Endothelial cell of umbilical vein (primary cell): ENCODE results near the gene GLDN. TPM values are rescaled to one million over a fixed set of nuclear protein-coding genes. Genes with fewer than 3 reads are reported as not detected.

Experiments used
- BruUV-seq: library from RNA; stranded (reverse); fragments of 400-500 nt; replicated peaks from 2 replicates; lab custom pipeline; 2021; lab: Mats Ljungman, UMichigan
- CTCF ChIA-PET: fragments of 300-600, 350-600 bp; sonication (Branson Sonifier 250); formaldehyde crosslinking; loops from one replicate; lab custom pipeline; 2021; ENCODE audit warnings: antibody characterized with exemption, inconsistent platforms; lab: Charles Lee
- POLR2A ChIA-PET: fragments of 300-600, 350-600 bp; sonication (Branson Sonifier 250); formaldehyde crosslinking; loops from one replicate; lab custom pipeline; 2021; ENCODE audit warnings: antibody characterized with exemption, inconsistent platforms; lab: Charles Lee
- DNase-seq: peaks from one replicate; pipeline ENCODE4 v3.0.0-alpha.2; 2011; ENCODE audit warnings: low read depth, low spot score
- FAIRE-seq: peaks from 2 replicates; lab custom pipeline; 2011; peaks lifted over from hg19 to GRCh38; lab: Jason Lieb, UNC
- H2AFZ ChIP-seq: 2 replicates; pipeline ENCODE4 v1.6.0; 2012; ENCODE audit warnings: low read depth, low read length, control low read depth, inconsistent platforms
- H3K27ac ChIP-seq: 2 replicates; pipeline ENCODE4 v1.5.1; 2011; ENCODE audit warnings: low read depth, mild to moderate bottlenecking, control low read depth, low read length, moderate library complexity; ENCODE audit not compliant: insufficient read depth
- H3K27me3 ChIP-seq, 2 experiments: 2 replicates each; pipeline versions ENCODE4 v1.6.0 to v1.6.1; 2011; ENCODE audit warnings: low read length in 2 of 2, mixed read lengths in 1 of 2; ENCODE audit not compliant: control insufficient read depth in 2 of 2, insufficient read depth in 2 of 2
- H3K36me3 ChIP-seq, 2 experiments: 2 replicates in 1 of 2; 3 replicates in 1 of 2; pipeline ENCODE4 v1.5.1; 2011; ENCODE audit warnings: low read length in 2 of 2, mild to moderate bottlenecking in 1 of 2, moderate library complexity in 1 of 2; ENCODE audit not compliant: control insufficient read depth in 2 of 2, insufficient read depth in 2 of 2; ENCODE audit errors: extremely low read depth in 1 of 2
- H3K4me1 ChIP-seq: 3 replicates; pipeline ENCODE4 v1.5.1; 2011; ENCODE audit warnings: mild to moderate bottlenecking, low read length; ENCODE audit not compliant: control insufficient read depth, insufficient read depth; ENCODE audit errors: extremely low read depth
- H3K4me2 ChIP-seq: 2 replicates; pipeline ENCODE4 v1.6.1; 2011; ENCODE audit warnings: low read length, control low read depth, mixed read lengths; ENCODE audit not compliant: insufficient read depth
- H3K4me3 ChIP-seq, 3 experiments: fragments of 200-600 bp in 1 of 3; sonication (generic), shearing (Covaris generic) in 1 of 3; replicated peaks in 1 of 3; 2 replicates each; pipeline ENCODE4 v1.5.1; 2011 to 2016; ENCODE audit warnings: control low read depth in 3 of 3, low read length in 3 of 3, mild to moderate bottlenecking in 2 of 3, inconsistent platforms in 1 of 3, low read depth in 1 of 3, moderate library complexity in 1 of 3; ENCODE audit not compliant: insufficient read depth in 1 of 3
- H3K79me2 ChIP-seq: 2 replicates; pipeline ENCODE4 v1.6.0; 2012; ENCODE audit warnings: low read length, inconsistent platforms; ENCODE audit not compliant: control insufficient read depth, insufficient read depth
- H3K9ac ChIP-seq: replicated peaks from 2 replicates; pipeline ENCODE3; 2011; ENCODE audit warnings: low read length, control low read depth; ENCODE audit not compliant: insufficient read depth; ENCODE audit errors: extremely low read depth
- H3K9me1 ChIP-seq: replicated peaks from 3 replicates; pipeline ENCODE4 v1.6.0; 2011; ENCODE audit warnings: mild to moderate bottlenecking, low read length; ENCODE audit not compliant: control insufficient read depth, insufficient read depth; ENCODE audit errors: extremely low read depth
- H3K9me3 ChIP-seq: replicated peaks from 2 replicates; pipeline ENCODE4 v1.5.1; 2012; ENCODE audit warnings: low read length, inconsistent platforms; ENCODE audit not compliant: control insufficient read depth, insufficient read depth
- H4K20me1 ChIP-seq: replicated peaks from 2 replicates; pipeline ENCODE3; 2011; ENCODE audit warnings: mild to moderate bottlenecking, low read length; ENCODE audit not compliant: control insufficient read depth, insufficient read depth; ENCODE audit errors: extremely low read depth
- CTCF ChIP-seq, 2 donors: IDR thresholded peaks; 1 replicate in 1 of 2; 2 replicates in 1 of 2; pipeline ENCODE4 v1.5.1; 2011; ENCODE audit warnings: low read length in 2 of 2, mild to moderate bottlenecking in 2 of 2, moderate library complexity in 2 of 2, control low read depth in 1 of 2, inconsistent platforms in 1 of 2, low read depth in 1 of 2; ENCODE audit not compliant: insufficient read depth in 1 of 2; ENCODE audit errors: extremely low read depth in 1 of 2
- EZH2 ChIP-seq: IDR thresholded peaks from 2 replicates; pipeline ENCODE4 v1.6.1; 2012; ENCODE audit warnings: borderline replicate concordance, low read depth, mild to moderate bottlenecking, moderate library complexity, low read length, inconsistent platforms; ENCODE audit not compliant: severe bottlenecking
- JUN ChIP-seq: IDR thresholded peaks from 2 replicates; pipeline ENCODE4 v1.6.1; 2011; ENCODE audit warnings: borderline replicate concordance, low read depth; ENCODE audit not compliant: insufficient read length, insufficient read depth
- MAX ChIP-seq: IDR thresholded peaks from 2 replicates; pipeline ENCODE4 v1.6.1; 2011; ENCODE audit not compliant: insufficient read depth, insufficient read length
- MYC ChIP-seq: IDR thresholded peaks from one replicate; pipeline ENCODE4 v1.6.1; 2011; ENCODE audit warnings: mild to moderate bottlenecking, low read depth, low read length
- POLR2A ChIP-seq: IDR thresholded peaks from 2 replicates; pipeline ENCODE4 v1.6.1; 2012; ENCODE audit warnings: low read depth, mild to moderate bottlenecking, control low read depth, low read length
- POLR2AphosphoS5 ChIP-seq: IDR thresholded peaks from 2 replicates; pipeline ENCODE4 v1.6.1; 2012; ENCODE audit warnings: low read depth, mild to moderate bottlenecking, control low read depth, low read length, moderate library complexity; ENCODE audit not compliant: insufficient read depth
- dilution Hi-C: fragments of 300-500 bp; cut with MboI; formaldehyde crosslinking; loops from one replicate; pipeline ENCODE4 v1.15.0; 2019; ENCODE audit warnings: low sequenced_read_pairs; ENCODE audit not compliant: extremely low pct_ligation_motif_present
- intact Hi-C: fragments of 100-400 bp; cut with micrococcal nuclease; formaldehyde crosslinking; loops from one replicate; pipeline ENCODE4 v1.10.0; 2022
- polyA plus RNA-seq, 4 experiments: library from polyadenylated mRNA; depleted of rRNA in 3 of 4; stranded (reverse) in 3 of 4; unstranded in 1 of 4; fragments of >200 nt; gene quantifications; 2 replicates each; pipeline versions ENCODE4 v1.2.1 to v1.2.3, GENCODE V29; 2011 to 2012; ENCODE audit warnings: missing spikeins in 1 of 4
- total RNA-seq: library from RNA; stranded (reverse); gene quantifications from 2 replicates; pipeline ENCODE4 v1.2.3, GENCODE V29; 2021

Gene GLDN
- total and polyA plus RNA-seq, 2 donors (not counting 3 experiments of a cell fraction or from before 2014, with no cell fraction given): not detected

GRCh38 chr15:51377038-51377786, 35.8 kb downstream of the GLDN start:
- Histone ChIP-seq H4K20me1 (no peaks in the 10 kb centered on the region), H2AFZ (no peak overlapping the region), H3K79me2 (no peaks in the 10 kb centered on the region), H3K27me3 (peaks cover 51 to 66% of the 10 kb centered on the region in 2 experiments), H3K27ac (no peak overlapping the region), H3K9me3 (no peaks in the 10 kb centered on the region), H3K36me3 (no peaks in the 10 kb centered on the region), H3K9ac (no peak overlapping the region), H3K4me2 (no peak overlapping the region), H3K4me1 (no peaks in the 10 kb centered on the region), H3K9me1 (no peaks in the 10 kb centered on the region), H3K4me3 (no peak overlapping the region)
- TF ChIP-seq EZH2 (no peak), CTCF (IDR thresholded peaks at IDR 0.05; ENCODE audit: extremely low read depth in 1 of 2, insufficient read depth in 1 of 2, low read depth in 1 of 2, low read length in 2 of 2) (no peak), MAX (no peak), POLR2A (no peak), POLR2AphosphoS5 (no peak), MYC (no peak), JUN (no peak)
- CTCF ChIA-PET: interaction anchor here (1.1 to 10.1 kb wide), 6 partner anchors 8 to 244 kb away, joined by 3 to 230 read pairs (median 41); no protein-coding TSS in a partner anchor
- dilution Hi-C loops (no loop called here), intact Hi-C loops (no loop called here)
- POLR2A ChIA-PET: no interaction called here
- BruUV-seq: no TSS peak
- no peak for DNase-seq
- FAIRE-seq: no peak
